NCI-H2029 (cell line): ENCODE measurements around the gene ABCC11.
"Not testable (repeated sequence)": the region's sequence is repeated elsewhere in the genome, so short reads cannot be mapped to it uniquely, and the experiment has no call there.

Experiments used
- DNase-seq: peaks from one replicate; lab custom pipeline; 2025; lab: John Stamatoyannopoulos, UW

The ABCC11 gene

DNA sequence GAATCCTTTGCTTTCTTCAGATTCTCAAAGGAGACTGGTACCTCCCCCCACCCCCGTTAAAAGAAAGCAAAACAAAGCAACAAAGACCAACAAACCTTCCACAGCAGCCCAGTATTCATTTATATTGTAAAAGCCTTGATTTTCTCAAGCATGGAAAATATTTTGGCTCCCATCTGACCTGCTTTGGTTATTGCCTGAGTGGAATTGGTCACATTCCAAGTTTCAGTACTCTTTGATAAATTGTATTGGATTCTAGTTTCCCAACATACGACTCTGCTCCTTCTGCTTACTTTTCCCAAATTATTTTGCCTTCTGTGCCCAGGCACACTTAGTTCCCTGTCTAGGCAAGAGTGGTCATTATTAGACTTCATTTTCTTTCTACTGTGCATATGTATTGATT, 1.3 kb downstream of the ABCC11 start:
- no peak for DNase-seq

DNA sequence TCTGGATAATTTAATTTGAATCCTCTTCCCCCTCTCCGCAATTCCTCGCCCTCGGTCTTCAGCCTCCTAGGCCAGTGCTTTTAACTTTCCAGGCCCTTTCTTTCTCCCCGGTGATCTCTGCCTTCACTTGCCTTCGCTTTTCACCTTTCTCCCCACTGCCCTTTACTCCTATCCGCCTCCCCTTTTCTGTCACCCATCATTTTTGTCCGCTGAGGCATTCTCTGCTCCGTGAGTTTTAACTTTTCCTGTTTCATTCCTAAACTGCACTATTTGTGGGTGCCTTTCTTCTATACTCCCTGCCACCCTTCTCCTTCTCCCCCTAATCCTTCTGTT, 2.5 kb downstream of the ABCC11 start:
- DNase-seq, result no peak

- peak; percentile 63 for DNase-seq
Measured at GRCh38 chr16:48244080-48244862, 3.1 kb downstream of the ABCC11 start, which contains the start of gene LONP2. Gene LONP2 (plus strand): TSS chr16:48244300. CDS start chr16:48244389, 89 bp downstream.

DNA sequence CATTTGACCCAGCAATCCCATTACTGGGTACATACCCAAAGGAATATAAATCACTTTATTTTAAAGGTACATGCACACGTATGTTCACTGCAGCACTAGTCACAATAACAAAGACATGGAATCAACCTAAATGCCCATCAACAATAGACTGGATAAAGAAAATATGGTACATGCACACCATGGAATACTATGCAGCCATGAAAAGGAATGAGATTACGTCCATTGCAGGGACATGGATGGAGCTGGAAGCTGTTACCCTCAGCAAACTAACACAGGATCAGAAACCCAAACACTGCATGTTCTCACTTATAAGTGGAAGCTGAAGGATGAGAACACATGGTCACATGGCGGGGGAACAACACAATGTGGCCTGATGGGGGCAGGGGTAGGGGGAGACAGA, 7.2 kb downstream of the ABCC11 start:
- DNase-seq, result not testable (repeated sequence)

GRCh38 chr16:48236286-48236685, 11.1 kb downstream of the ABCC11 start:
- DNase-seq, result no peak

DNA sequence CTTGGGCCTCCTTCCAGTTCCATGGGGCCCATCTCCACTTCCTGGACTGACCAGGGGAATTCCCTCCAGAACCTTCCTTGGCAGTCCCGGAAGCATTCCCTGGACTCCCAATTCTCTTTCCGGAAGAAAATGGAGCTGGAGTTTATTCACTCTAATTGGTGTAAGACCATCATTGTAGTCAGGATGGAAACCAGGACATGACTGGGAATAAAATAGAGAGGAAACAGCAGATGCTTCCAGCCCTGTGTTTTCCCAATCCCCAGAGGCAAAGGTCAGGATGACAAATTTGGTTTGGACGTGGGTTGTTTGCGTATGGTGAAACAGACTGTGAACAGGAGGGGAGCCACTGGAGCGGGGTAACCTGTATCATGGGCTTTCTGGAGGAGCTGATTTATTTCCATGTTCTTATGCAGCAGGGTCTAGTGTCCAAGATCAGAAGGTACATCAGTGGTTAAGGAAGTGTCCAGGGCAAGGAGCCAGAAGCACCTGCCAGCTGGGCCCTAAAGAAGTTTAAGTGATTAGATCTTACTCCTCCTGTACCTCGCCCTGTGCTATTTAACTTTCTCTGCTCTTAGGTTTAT, 11.7 kb downstream of the ABCC11 start:
- no peak for DNase-seq

- no peak for DNase-seq
Measured at GRCh38 chr16:48235058-48235555, 12.2 kb downstream of the ABCC11 start.

DNA sequence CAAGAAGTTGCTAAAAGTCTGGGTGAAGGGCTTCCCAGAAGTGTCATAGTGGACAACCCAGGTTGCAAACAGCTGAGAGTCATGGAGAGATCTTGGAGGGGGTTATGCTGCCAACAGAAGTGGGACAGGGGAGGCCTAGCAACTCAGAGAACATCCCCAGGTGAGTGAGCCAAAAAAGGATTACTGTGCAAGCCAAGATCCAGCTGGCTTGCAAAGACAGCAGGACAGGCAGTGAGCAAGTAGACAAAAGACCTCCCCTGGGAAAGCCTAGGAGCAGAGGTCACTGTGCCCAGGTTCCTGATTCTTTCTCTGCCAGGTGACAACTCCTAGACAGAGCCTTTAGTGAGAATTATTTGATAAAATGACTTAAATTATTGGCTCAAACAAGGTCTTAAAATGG, 12.7 kb downstream of the ABCC11 start:
- no peak for DNase-seq

- DNase-seq, result no peak
Measured at GRCh38 chr16:48232493-48233040, 14.8 kb downstream of the ABCC11 start.

- DNase-seq, result no peak
Measured at GRCh38 chr16:48231727-48232492, 15.4 kb downstream of the ABCC11 start.

GRCh38 chr16:48225456-48225855, 21.9 kb downstream of the ABCC11 start:
- DNase-seq, result no peak

DNA sequence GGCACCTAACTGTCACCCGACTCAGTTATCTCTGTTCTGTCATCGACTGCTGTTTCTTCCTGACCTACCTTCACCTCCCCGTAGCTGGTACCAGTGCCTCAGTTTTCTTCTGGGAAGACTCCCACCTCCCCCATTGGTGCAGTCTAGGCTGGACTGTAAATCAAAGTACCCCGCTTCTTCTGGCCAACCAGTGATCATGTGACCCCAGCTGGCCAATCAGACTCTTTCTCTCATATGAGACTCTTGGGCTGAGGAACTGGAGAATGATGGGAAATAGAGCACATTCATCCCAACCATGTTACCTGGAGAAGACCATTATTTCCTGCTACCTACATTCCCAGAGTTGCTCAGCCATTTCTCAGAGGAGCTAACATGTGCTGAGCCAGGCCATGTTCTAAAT, 23.8 kb downstream of the ABCC11 start:
- no peak for DNase-seq

DNA sequence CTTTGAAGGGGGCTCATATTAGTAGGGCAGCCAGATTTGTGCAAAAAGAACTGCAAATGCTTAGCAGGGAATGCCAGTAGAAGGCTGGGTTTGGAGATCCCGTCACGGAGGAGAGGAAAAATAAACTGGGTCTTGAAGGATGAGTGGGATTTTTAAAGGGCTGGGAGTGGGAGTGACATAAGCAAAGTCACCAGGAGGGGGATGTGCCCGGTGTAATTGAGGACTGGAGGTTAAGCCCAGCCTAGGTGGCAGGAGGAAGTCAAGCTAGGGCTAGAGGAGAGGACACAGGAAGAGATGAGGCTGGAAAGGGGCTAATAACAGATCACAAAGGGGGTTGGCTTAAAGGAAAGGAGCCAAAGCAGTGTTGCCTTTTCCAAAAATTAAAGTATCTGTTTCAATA, 26.4 kb downstream of the ABCC11 start:
- DNase-seq, result no peak

- no peak for DNase-seq
Measured at GRCh38 chr16:48218473-48218872, 28.9 kb downstream of the ABCC11 start.

DNA sequence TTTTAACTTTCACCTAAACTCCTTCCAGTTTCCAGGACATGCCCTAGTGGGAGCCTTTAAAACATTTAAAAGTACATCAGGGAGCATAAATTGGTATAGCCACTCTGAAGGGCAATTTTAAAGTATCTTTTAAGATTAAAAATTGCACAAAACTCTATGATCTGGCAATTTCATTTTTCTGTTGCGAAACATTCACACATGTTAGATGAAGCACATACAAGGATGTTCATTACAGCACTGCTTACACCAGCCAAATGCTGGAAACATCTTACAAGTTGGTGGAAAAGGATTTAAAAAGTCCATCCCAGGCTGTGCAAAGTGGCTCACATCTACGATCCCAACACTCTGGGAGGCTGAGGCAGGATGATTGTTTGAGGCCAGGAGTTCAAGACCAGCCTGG, 29.6 kb downstream of the ABCC11 start:
- no peak for DNase-seq

DNA sequence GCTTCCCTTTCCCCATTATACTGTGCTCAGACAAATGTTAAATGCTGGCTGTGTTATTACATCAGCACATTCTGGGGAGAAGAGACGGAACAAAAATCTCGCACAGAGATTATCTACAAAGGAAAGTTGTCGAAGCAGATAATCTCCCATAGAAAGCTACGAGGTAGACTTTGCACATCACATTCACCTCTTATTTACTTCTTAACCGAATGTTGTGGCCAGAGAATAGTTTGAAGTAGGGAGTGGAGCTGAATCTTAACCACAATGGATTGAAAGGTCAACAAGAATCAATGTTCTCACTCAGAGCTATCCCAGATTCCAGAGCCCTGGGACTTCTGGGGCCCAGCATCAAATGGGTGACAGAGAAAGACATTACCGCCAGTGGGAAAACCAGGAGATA, 31.6 kb downstream of the ABCC11 start:
- no peak for DNase-seq

DNA sequence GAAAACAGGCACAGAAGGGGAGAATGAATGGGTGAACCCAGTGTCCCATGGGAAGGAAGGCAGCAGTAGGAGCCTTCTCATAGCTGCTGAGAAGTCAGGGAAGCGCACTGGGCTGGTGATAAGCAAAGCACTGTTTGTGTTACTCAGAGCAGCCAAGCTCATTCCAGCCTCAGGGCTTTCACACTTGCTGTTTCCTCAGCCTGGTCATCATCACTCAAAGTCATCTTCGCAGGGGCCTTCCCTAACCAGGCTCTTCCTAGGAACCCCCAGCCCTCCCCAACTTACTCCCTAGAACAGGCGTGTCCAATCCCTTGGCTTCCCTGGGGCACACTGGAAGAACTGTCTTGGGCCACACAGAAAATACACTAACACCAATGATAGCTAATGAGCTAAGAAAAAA, 35.3 kb downstream of the ABCC11 start:
- no peak for DNase-seq

DNA sequence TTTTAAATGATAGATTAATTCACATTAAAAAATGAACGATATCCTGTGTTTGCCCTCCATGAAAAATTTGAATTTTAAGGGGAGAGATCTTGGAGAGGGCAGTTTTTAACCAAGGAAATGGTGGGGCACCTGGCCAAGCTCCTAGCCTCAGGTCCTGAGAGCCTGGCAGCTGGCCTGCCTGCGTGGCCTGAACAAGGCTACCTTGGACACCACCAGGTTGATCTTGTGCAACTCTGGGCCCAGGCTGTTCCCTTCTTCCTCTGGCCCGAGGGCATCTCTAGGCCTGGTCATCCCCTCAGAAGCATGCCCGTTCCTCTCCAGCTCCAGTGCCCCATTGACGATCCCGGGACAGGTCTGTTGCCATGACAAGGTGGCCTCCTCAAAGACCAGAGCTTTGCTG, 36.6 kb downstream of the ABCC11 start:
- no peak for DNase-seq

DNA sequence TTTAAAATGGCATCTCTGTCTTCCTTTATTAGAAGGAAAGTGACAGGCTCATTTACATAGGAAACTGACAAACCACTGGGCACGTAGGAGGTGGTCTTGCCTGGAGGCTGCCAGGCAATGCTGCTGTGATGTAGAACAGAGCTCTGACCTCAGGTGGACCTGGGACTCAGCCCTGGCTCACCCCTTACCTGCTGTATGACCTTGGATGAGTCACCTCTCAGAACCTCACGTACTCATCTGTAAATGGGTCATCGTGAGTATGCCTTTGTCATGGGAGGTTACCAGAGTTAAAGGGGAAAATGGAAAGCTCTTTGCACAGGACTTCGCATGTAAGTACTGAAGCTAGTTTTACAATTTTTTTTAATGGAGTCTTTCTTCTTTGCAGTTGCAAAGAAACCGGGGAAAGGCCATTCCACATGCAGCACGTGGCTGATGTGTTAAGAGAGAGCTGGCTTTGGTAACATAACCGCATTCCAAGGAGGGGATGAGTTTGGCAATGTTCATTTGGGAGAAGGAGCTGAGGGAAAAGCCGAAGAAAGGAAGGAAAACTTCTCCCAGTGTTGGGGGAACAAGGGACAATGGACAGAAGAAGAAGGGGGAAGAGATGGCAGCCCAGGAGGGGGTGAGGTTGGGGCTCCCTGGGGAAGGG, 40.6 kb downstream of the ABCC11 start:
- no peak for DNase-seq

GRCh38 chr16:48204825-48205151, 42.6 kb downstream of the ABCC11 start:
- no peak for DNase-seq

- DNase-seq, result no peak
Measured at GRCh38 chr16:48203974-48204824, 43.1 kb downstream of the ABCC11 start.
